HS-27A (cell line): Measurements from ENCODE around the gene FN3K.
"Not testable (repeated sequence)": the region's sequence is repeated elsewhere in the genome, so short reads cannot be mapped to it uniquely, and the experiment has no call there.

Experiments
- DNase-seq: peaks from one replicate; pipeline ENCODE4 v3.0.0-alpha.2; 2012; ENCODE audit warnings: low read depth, missing footprints

Gene FN3K

DNA sequence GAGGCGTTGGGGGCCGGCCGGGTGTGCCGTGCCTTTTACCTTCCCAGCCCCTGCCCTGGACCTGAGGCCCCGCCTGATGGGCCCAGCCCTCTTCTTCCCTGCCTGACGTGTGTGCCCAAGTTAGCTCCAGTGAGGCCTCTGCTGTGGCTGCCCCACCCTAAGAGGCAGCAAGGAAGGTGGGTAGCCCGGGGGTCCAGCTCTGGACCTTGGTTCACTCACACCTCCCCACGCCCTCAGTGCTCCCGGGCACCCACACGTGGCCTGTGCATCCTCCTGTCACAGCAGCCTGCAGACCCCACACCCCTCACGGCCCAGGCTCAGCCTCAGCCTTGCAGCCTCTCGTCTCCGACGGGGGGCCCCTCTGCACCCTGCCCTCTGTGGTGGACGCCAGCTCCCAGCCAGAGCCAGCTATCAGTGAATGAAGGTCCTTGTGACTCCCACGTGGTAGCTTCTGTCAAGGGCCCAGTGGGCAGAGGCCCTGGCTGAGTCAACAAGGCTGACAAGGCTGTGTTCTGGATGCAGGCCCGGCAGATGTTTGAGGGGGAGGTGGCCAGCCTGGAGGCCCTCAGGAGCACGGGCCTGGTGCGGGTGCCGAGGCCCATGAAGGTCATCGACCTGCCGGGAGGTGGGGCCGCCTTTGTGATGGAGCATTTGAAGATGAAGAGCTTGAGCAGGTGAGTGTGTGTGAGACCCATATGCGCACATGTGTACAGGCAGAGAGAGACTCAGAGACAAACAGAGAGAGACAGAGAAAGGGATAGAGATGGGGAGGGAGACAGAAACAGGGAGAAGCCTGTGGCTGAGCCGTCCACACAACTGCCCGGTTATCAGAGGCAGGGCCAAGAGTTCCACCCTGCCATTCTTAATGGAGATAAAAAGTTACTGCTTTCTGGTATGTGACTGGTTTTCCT, 2.8 kb downstream of the FN3K start:
- no peak for DNase-seq

DNA sequence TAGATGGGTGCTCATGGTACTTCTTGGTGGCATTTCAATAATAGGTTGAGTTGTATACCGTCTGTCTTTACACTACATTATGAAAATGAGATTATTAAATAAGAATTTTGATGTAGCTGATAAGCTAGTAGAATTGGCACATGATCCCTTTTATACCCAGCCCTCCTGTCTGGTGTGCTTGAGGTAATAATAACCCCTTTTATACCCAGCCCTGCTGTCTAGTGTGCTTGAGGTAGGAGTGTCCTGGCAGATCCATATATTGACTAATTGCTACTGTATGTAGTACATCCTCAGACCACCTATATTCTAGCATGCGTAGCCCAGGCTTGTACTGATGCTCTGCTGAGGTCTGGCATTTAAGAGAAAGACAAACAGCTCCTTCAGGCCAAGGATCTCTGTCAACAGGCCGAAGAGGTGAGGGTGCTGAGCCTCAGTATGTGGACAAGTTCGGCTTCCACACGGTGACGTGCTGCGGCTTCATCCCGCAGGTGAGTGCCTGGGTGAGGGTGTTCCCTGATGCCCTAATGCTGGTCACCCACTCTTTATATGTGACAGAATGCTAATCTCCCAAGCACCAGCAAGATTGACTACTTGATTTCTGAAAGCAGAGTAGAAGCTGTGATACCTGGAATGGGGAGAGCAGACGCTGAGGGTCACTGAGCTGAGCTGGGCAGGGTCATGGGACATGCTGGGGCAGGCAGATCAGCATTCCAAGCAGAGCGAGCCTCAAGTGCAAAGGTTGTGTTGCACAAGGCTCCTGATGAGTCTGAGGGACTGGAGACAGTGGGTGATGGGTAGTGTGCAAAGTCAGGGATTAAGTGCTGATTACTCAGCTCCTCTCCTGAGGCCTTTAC, 5.7 kb downstream of the FN3K start:
- DNase-seq = no peak

DNA sequence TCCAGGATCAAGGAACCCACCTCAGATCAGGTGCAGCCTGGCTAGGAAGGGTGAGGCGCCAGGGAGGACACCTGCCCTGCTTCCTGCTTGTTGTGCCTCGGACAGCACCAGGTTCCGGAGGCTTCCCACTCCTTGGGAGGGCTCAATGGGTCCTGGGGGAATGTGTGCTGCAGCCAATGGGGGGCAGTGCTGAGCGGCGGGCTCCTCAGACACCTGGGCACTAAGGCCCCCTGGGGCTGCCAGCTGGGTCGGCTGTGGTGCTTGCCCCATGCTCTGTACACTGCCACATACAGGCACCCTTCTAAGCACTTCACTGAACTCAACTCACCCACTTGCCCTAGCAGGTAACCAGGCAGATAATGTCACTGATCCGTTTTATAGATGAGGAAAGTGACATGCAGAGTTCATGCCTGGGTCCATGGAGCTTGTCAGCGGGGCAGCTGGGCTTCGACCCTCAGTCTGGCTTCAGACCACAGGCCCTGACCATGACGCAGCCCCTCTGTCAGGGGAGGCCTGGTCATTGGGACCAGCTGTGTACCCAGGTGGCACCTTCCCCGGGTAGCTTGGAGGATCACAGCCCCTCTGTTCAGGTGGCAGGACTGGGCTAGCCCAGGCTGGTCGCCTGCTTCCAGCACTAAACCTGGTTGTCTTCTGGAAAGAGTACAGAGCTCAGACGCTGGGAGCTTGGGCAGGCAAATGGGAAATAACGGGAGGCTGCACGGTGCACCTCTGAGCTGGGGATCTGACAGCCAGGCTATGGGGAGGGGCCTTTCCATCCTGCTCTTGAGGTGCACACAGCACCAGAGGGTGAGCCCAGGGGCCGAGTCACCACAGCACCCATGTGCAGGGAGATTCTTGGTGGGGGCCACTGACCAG, 8.2 kb downstream of the FN3K start:
- DNase-seq = no peak

DNA sequence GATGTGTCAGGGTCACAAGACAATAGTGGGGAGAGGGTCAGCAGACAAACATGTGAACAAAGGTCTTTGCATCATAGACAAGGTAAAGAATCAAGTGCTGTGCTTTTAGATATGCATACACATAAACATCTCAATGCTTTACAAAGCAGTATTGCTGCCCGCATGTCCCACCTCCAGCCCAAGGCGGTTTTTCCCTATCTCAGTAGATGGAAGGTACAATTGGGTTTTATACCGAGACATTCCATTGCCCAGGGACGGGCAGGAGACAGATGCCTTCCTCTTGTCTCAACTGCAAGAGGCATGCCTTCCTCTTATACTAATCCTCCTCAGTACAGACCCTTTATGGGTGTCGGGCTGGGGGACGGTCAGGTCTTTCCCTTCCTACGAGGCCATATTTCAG, 9.3 kb downstream of the FN3K start:
- DNase-seq = not testable (repeated sequence)

DNA sequence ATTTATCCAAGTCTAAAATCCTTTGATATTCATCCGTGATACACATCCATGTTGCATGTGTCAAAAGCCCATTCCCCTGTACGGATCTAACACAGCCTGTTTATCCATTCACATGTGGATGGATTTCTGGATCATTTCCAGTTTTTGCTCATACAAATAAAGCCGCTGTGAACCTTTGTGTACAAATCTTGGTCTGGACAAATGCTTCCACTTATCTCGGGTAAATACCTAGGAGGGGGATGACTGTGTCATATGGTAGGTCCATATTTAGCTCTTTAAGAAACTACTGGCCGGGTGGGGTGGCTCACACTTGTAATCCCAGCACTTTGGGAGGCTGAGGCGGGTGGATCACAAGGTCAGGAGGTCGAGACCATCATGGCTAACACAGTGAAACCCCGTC, 10.1 kb downstream of the FN3K start:
- DNase-seq = no peak

DNA sequence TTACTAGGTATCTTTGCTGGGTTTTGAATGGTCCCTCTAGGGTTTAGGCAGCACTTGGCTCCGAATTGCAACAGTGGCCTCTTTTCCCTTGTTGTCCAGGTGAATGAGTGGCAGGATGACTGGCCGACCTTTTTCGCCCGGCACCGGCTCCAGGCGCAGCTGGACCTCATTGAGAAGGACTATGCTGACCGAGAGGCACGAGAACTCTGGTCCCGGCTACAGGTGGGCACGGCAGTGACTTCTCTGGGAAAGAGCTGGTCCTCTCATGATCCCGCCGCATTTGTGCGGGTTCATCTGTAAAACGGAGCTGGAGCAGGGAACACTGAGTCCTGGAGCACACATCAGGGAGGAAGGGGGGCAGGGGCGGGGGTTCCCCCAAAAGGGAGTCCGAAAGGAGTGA, 13.3 kb downstream of the FN3K start:
- DNase-seq = no peak

DNA sequence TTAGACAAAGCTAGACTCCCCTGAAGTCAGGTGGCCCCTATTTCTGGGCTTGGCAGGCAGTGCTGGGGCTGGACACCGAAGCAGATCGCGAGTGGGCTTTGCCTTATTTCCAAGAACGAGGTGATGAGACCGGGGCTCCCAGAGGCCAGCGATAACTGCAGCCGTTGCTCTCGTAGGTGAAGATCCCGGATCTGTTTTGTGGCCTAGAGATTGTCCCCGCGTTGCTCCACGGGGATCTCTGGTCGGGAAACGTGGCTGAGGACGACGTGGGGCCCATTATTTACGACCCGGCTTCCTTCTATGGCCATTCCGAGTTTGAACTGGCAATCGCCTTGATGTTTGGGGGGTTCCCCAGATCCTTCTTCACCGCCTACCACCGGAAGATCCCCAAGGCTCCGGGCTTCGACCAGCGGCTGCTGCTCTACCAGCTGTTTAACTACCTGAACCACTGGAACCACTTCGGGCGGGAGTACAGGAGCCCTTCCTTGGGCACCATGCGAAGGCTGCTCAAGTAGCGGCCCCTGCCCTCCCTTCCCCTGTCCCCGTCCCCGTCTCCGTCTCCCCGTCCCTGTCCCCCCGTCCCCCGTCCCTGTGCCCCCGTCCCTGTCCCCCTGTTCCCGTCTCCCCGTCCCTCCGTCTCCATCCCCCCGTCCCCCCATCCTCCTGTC, 15.0 kb downstream of the FN3K start:
- DNase-seq = no peak

DNA sequence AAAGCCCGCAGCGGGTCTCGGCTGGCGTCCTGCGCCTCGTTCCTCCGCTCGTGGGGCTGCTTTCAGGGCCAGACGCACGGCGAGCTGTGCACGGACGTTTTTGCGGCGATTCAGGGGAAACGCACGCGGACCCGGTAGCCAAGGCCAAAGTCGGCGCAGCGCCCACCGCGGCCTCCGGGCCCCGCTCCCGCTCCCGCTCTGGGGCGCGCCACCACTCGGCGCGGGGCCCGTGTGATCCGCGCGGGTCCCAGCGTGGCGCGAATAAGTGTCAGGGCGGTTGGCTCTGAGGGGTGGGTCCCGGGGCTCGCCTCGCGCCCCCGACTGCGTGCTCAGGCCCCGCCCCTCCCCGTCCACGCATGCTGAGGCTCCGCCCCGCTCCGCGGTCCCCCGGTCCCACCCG, 15.8 kb downstream of the FN3K start:
- DNase-seq = no peak

DNA sequence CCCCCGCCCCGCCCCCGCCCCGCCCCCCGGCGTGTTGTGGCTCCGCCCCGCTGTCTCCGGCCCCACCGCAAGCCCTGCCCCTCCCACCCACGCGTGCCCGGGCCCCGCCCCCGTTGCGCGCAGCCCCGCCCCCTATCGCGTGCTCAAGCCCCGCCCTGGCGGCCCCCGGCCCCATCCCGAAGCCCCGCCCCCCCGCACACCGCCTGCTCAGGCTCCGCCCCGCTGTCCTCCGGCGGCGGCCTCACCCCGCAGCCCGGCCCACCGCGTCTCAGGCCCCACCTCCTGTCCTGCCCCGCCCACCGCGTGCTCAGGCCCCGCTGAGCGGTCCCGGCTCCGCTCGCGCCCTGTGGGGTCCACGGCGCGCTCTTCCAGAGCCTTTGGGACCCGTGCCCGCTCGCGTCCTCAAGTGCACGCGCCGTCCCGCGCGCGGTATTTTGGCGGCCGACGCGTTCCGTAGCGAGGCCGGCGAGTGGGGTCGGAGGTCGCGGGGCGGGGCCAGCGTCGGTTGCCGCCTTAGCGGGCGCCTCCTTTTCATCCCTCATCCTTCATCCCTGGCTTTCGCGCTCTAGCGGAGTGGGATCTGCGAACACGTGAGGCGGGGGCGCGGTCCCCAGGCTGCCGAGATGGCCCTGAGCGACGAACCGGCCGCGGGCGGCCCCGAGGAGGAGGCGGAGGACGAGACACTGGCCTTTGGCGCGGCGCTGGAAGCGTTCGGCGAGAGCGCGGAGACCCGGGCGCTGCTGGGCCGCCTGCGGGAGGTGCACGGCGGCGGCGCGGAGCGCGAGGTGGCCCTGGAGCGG, 16.4 kb downstream of the FN3K start, which contains the start of gene TBCD:
Gene TBCD (plus strand): TSS at position 495 of the 800 bp plus-strand sequence. CDS start 129 bp downstream, at position 624.
- DNase-seq = peak; percentile 71

DNA sequence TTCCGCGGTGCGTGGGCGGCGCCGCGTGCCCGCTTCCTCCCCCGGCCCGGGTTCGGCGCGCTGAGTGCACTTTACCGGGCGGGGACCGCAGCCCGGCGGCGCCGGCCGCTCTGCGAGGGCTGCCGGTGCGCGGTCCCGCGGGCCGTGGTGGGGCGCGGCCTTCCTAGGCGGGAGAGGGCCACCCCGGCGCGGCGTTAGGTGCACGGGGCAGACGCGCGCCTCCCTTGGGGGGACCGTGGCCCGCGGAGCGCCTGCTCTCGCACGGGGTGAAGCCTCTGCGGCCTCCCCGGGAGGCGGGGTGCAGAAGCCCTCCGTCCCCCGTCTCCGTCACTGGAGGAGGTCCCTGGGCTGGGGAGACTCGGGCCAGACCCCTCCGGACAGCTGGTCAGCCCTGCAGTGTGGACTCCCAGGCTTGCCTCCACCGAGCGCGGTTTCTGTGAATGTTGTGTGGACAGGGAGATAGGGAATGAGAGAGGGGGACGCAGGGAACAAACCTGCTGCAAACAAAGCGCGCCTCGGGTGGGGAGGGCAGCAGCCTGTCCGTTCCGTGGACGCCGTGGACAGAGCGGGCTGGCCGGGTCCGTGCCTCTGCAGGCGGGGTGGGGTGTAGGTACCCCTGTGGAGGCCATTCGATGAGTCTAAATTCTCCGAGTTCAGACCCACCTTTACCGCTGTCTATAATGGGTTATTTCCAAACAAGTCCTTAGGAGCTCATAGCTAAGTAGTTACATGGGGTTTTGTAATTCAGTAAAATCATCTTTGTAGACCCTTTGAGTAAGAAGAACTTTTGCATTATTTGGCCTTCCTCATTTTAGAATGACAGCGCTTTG, 17.2 kb downstream of the FN3K start:
- DNase-seq = no peak

DNA sequence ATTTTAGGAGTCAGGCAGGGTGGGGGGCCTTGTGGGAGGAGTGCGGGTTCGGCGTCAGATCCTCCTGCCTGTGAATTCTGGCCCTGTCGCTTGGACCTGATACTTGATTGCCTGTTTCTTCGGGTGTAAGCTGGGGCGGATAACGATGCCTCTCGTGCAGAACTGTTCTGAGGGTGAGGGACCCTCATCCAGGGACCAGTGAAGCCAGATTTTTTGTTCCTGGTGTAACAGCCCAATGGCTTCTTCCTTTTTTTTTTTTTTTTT, 17.7 kb downstream of the FN3K start:
- DNase-seq = no peak

DNA sequence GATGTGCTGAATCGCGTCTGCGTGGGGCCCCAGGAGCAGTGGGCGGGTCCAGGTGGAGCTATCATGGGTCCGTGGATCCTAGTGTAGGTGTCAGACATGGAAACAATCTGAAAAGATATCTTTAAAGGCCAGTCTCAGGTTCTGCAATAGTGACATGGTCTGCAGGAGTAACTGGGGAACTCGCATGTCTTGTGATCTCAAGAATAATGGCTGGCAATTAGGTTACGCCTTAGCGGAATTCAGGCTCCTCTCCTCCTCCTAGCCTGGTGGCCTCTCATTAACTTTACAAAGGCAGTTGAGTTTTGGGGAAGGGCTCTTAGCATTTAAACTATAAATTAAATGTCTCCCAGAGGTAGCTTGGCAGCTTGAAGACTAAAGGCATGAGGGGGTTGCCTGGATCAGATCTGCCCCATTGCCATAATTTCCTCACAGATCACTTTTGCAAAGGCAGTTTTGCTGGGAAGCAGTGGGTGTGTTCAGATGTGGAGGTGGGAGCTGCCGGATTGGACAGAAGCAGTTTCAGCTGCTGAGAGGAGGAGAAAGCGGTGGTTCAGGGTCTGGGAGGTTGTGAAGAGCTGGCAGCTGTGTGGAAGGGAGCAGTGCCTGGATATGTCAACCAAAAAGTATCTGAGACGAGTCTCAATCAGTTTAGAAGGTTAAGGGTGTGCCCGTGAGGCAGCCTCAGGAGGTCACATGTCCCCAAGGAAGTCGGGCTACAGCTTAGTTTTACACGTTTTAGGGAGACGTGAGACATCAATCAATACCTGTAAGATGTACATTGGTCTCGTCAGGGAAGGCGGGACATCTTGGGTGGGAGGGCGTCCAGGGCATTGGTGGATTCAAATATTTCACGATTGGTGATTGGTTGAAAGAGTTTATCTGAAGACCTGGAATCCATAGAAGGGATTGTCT, 19.1 kb downstream of the FN3K start:
- DNase-seq = no peak

DNA sequence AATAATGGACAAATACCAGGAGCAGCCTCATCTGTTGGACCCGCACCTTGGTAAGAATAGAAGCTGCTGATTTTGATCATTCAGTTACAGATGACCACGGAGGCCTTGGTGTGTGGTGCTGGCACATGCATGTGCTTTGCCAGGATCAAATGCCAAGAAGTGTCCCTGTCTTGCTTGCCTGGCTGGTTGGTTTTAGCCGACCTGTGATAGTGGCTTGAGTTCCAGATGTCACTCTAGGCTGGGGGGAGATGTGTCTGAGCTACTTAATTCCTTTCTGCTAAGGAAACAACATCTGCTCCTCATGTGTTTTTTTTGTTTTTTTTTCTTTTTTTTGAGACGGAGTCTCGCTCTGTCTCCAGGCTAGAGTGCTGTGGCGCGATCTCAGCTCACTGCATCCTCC, 20.8 kb downstream of the FN3K start:
- no peak for DNase-seq

DNA sequence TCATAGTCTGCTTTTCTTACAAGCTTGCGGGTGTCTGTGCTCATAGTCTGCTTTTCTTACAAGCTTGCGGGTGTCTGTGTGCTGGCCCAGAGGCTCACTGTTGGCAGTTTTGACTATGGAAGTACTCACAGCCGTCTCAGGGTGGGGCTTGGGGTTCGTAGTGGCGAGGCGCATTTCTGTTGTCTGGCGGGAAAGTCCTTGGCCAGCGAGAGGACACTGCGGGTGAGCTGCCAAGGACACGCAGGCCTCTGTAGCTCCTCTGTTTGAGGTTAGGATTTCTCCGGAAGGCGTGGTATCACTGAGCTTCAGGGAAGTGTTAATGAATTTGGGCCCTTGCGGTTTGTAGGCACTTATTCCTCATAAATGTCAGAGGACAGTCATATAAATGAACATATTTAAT, 30.0 kb downstream of the FN3K start:
- DNase-seq = no peak

DNA sequence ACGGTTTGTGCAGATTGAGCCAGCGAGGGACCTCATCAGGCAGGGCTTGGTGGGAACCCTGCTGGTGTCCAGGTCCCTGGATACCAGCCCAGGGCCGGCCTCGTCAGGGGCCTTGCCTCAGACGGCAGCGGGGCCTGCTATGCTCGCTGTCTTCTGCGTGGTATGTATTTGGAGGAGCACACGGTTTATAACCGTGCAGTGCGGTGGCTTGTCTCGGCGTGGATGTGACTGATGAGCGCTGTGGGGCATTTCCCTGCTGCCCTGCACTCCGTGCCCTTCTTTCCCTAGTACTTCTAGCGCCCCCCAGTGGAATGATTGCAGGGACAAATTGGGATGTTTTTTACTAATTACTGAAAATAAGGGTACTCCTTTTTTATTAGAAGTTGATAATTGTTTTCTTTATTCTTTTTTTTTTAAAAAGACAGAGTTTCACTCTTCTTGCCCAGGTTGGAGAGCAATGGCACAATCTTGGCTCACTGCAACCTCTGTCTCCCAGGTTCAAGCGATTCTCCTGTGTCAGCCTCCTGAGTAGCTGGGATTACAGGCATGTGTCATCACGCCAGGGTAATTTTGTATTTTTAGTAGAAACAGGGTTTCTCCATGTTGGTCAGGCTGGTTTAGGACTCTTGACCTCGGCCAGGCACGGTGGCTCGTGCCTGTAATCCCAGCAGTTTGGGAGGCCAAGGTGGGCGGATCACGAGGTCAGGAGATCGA, 31.8 kb downstream of the FN3K start:
- no peak for DNase-seq

DNA sequence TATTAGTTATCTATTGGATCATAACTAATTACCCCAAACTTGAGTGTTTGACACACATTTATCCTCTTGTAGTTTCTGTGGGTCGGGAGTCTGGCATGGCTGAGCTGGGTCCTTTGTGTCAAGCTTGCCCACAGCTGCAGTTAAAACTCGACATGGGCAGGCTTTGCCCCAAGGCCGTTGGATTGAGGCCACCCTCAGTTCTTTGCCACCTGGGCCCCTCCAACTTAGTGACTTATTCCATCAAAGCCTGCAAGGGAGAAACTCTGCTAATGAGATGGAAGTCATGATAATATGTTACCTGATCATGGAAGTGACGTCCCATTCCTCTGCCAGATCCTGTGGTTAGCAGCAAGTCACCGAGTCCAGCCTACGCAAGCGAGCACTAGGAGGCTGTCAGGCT, 33.6 kb downstream of the FN3K start:
- no peak for DNase-seq

DNA sequence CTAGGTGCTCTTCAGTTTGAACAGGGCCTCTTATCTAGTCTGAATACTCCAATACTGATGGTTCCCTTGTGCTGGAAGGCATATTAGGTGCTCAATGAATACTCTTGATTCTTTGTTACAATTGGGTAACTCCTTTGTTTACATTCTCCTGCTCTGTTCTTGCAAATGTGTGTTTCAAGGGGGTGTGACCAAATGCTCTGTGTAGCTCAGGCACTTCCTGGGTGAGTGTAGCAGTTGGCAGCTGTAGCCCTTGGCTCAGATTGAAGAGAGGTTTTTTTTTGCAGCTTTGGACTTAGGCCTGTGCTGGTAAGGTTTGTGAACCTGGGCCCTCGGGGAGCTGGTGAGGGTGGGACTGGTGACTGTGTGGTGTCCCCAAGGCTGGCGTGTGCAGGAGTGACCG, 36.6 kb downstream of the FN3K start:
- DNase-seq = no peak

DNA sequence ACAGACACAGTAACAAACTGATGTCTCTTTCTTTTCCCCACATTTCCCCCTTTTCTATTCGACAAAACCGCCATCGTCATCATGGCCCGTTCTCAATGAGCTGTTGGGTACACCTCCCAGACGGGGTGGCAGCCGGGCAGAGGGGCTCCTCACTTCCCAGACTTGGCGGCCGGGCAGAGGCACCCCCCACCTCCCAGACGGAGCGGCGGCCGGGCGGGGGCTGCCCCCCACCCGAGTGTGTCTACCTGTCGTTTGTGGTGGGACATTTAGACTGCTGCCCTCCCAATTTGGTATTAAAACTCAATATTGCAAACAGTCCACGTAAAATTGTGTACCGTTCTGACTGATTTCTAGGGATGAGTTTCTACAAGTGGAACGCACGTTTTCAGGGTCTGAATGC, 39.0 kb downstream of the FN3K start:
- not testable (repeated sequence) for DNase-seq
